GM18507 (cell line): Measurements from ENCODE around the gene DLGAP1.

Experiments used
- DNase-seq: peaks from one replicate; pipeline ENCODE4 v3.0.0; 2011; ENCODE audit warnings: low read depth; ENCODE audit not compliant: insufficient read length; ENCODE audit errors: extremely low spot score
- FAIRE-seq: peaks from 2 replicates; lab custom pipeline; 2011; peaks lifted over from hg19 to GRCh38; lab: Jason Lieb, UNC

The DLGAP1 gene

GRCh38 chr18:3451183-3451988 is 1003.7 kb downstream of the DLGAP1 start:
- no peak for FAIRE-seq
- no peak for DNase-seq

- FAIRE-seq (no peak), DNase-seq (no peak)
Measured at GRCh38 chr18:3450799-3451182, 1004.3 kb downstream of the DLGAP1 start.

GRCh38 chr18:3450012-3450798 is 1004.9 kb downstream of the DLGAP1 start, which contains the start of gene TGIF1:
TGIF1 (plus strand) TSS chr18:3450172; CDS start chr18:3450490, 318 bp downstream.
- DNase-seq (no peak), FAIRE-seq (no peak)

- no peak for DNase-seq
- FAIRE-seq: no peak
Measured at GRCh38 chr18:3449512-3450011, 1005.5 kb downstream of the DLGAP1 start.

GRCh38 chr18:3448838-3449511 is 1006.1 kb downstream of the DLGAP1 start:
- FAIRE-seq: peak; percentile 84
- peak; percentile 53 for DNase-seq

GRCh38 chr18:3447895-3448837 is 1006.9 kb downstream of the DLGAP1 start:
- peak; percentile 55 for DNase-seq
- peak; percentile 72 for FAIRE-seq

- no peak for FAIRE-seq
Measured at GRCh38 chr18:3447068-3447894, 1007.8 kb downstream of the DLGAP1 start.

More at GRCh38 chr18:3447068-3447894, 1007.8 kb downstream of the DLGAP1 start:
- no peak for DNase-seq
